Right renal pelvis (tissue), 4 donors: Measurements from ENCODE around the gene TTC14. TPM values are rescaled to one million over a fixed set of nuclear protein-coding genes. Genes with fewer than 3 reads are reported as not detected.
"Not testable (repeated sequence)": the region's sequence is repeated elsewhere in the genome, so short reads cannot be mapped to it uniquely, and the experiment has no call there.

ENCODE experiments used
- DNase-seq, 4 donors: peaks; one replicate each; pipeline ENCODE4 v3.0.0-alpha.2; 2013; ENCODE audit warnings: low read depth in 4 of 4, low spot score in 3 of 4, missing footprints in 1 of 4
- polyA plus RNA-seq, 4 donors: library from polyadenylated mRNA; unstranded; fragments of 120-200 nt; gene quantifications; one replicate each; pipeline ENCODE4 v1.2.1, GENCODE V29; 2013; ENCODE audit not compliant: insufficient read length in 4 of 4

The TTC14 gene, protein sequence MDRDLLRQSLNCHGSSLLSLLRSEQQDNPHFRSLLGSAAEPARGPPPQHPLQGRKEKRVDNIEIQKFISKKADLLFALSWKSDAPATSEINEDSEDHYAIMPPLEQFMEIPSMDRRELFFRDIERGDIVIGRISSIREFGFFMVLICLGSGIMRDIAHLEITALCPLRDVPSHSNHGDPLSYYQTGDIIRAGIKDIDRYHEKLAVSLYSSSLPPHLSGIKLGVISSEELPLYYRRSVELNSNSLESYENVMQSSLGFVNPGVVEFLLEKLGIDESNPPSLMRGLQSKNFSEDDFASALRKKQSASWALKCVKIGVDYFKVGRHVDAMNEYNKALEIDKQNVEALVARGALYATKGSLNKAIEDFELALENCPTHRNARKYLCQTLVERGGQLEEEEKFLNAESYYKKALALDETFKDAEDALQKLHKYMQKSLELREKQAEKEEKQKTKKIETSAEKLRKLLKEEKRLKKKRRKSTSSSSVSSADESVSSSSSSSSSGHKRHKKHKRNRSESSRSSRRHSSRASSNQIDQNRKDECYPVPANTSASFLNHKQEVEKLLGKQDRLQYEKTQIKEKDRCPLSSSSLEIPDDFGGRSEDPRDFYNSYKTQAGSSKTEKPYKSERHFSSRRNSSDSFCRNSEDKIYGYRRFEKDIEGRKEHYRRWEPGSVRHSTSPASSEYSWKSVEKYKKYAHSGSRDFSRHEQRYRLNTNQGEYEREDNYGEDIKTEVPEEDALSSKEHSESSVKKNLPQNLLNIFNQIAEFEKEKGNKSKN
- 100 to 1,000 TPM; 114 to 121 (median 118) TPM for polyA plus RNA-seq

DNA sequence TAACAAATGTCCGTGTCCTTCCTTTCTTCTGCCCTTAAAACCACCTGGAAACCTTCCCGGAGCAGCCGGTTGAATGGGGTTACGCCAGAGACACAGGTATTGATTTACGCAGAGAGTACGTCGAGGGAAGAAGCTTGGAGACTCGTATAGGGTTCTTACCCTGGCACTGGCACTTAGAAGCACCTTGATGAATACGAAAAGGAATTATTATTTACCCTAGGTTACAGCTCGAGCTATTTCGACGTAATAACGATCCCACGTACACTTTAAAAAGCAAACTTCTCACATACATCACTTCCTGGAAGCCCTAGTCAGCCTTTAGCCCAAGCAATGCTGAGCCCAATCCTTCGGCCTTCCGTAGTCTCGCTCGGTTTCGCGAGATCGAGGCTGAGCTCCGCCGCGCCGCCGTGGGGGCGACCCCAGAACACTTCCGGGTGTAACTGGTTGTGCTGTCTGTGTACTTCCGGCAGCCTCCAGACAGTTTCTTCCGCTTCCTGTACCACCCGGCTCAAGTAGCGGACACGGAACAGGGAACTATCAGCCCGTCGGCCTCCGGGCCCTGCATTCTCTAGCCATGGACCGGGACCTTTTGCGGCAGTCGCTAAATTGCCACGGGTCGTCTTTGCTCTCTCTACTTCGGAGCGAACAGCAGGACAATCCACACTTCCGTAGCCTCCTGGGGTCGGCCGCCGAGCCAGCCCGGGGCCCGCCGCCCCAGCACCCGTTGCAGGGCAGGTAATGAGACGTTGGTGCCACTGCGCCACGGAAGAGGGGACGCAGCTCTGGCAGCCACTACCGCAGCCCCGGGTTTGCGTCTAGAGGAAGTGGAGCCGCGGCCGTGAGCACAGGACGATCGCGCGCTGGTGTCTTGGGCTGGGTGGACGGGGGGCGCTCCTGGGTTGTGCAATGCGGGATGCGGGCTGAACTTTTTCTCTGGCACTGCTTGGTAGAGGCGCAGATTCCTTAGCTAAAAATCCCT lies at the start of gene TTC14:
TSS of gene TTC14 (plus strand) at position 476 of the 979 bp plus-strand sequence. CDS start at position 575, 99 bp downstream.
- DNase-seq = peak; percentile 74 to 82 (median 80)

- no peak for DNase-seq
These were observed 38.6 kb upstream of the TTC14 start for GRCh38 chr3:180563406-180563805.

- no peak for DNase-seq
These were observed 37.3 kb upstream of the TTC14 start for GRCh38 chr3:180564676-180565075.

GRCh38 chr3:180570238-180570637 lies 31.7 kb upstream of the TTC14 start:
- no peak for DNase-seq

DNA sequence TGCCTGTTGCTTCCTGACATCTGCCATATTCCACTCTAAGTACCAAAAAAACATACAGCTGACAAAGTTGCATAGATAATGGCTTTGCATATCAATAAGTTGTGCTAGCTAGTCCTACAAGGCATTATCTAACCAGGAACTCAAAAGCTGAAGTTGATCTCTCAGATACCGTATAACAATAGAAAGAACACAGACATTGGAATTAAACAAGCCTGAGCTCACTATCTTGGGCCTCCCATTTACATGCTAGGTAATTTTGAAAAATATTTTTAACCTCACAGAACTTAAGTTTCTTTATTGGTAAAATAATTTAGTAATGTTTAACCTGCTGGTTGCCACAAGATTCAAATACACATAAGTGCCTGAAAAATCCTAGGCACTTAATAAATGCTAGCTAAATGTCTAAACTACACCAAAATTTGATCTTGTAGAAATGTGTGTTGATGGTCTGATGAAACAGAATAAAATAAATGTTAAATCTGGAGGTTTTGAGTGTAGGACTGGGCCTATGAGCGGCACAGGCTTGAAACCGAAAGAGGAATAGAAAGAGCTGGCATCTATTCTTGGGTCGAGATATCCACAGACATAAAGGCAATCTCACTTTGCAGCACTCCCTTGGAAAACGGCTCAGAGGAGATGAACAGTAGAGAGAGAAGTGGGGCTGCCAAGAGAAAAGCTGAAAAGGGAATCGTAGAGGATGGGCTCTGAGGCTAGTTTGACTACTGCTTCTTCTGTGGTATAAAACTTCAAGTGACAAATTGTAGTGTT lies 29.9 kb upstream of the TTC14 start:
- DNase-seq = no peak

GRCh38 chr3:180575571-180575970 lies 26.4 kb upstream of the TTC14 start:
- DNase-seq = no peak

- DNase-seq = no peak
These were observed 21.0 kb upstream of the TTC14 start for GRCh38 chr3:180580934-180581333.

GRCh38 chr3:180590396-180590795 lies 11.6 kb upstream of the TTC14 start:
- no peak for DNase-seq

- DNase-seq = not testable (repeated sequence)
These were observed 8.3 kb upstream of the TTC14 start for GRCh38 chr3:180593631-180594030.

GRCh38 chr3:180594631-180595558 lies 7.1 kb upstream of the TTC14 start:
- no peak for DNase-seq

DNA sequence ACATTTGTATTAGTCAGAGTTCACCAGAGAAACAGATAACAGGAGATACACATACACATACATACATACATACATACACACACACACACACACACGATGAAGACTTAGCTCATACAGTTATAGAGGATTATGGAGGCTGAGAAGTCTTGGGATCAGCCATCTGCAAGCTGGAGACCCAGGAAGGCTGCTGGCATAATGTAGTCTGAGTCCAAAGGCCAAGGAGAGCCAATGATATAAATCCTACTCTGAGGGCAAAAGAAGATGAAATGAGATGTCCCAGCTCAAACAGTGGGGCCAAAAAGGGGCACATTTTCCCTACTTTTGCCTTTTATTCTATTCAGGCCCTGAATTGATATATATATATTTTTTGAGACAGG lies 6.4 kb upstream of the TTC14 start:
- DNase-seq = no peak

DNA sequence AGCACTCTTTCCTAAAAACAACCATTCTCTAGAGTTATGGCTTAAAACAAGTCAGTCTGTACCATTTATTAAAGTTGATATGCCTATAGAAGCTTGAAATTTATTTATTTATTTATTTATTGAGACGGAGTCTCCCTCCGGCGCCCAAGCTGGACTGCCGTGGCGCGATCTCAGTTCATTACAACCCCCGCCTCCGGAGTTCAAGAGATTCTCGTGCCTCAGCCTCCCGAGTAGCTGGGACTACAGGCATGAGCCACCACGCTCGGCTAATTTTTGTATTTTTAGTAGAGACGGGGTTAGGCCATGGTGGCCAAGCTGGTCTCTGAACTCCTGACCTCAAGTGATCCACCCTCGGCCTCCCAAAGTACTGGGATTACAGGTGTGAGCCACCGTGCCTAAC lies 1.5 kb upstream of the TTC14 start:
- DNase-seq = no peak

GRCh38 chr3:180611006-180611405 lies 9.0 kb downstream of the TTC14 start:
- no peak for DNase-seq

DNA sequence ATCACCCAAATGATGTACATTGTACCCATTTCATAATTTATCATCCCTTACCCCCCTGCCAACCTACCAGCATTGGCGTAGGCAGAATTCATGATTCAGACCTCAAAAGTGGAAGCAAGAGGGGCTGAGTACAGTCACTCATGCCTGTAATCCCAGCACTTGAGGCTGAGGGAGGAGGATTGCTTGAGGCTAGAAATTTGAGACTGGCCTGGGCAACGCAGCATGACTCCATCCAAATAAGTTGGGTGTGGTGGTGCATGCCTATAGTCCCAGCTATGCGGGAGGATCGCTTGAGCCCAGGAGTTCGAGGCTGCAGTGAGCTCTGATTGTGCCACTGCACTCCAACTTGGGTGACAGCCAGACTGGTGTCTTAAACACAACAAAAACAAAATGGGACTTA lies 10.4 kb downstream of the TTC14 start:
- DNase-seq = no peak

DNA sequence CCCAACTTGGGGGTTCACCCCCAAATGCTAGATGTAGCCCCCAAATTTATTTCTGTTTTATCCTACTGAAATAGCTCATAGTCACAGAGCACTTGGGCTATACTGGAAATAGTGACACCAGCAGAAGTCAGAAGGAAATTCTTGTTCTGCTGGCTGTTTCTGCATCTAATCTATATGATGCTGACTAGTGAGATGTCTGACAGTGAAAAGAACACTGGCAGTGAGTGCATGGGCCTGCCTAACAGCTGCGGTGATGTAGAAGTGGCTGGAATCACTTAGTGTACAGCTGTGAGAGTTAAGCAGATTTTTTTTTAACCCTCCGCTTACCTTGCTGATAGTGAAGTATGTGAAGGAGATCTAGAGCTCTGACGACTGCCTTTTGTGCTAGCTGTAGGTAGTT lies 14.0 kb downstream of the TTC14 start:
- DNase-seq = no peak

- no peak for DNase-seq
These were observed 15.1 kb downstream of the TTC14 start for GRCh38 chr3:180617049-180617448.

DNA sequence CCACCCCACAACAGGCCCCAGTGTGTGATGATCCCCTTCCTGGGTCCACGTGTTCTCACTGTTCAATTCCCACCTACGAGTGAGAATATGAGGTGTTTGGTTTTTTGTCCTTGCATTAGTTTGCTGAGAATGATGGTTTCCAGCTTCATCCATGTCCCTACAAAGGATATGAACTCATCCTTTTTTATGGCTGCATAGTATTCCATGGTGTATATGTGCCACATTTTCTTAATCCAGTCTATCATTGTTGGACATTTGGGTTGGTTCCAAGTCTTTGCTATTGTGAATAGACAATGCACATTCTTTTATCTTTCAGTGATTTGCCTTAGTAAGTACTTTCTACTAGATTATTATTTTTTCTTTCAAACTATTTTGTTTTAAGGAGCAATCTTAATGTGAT lies 16.6 kb downstream of the TTC14 start:
- not testable (repeated sequence) for DNase-seq

- no peak for DNase-seq
These were observed 17.8 kb downstream of the TTC14 start for GRCh38 chr3:180619723-180620122.

DNA sequence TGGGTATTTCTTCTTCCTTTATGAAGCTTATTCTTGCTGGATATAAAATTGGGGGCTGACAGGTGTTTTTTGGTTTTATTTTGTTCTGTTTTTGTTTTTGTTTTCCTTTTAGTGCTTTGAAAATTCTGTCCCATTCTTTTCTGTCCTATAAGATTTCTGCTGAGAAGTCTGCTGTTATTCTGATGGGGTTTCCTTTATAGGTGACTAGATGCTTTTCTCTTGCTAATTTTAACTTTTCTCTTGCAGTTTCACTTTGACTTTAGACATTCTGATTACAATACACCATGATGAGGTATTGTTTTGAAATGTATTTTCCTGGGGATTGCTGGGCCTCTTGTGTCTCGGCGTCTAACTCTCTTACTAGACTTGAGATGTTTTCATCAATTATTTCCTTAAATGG lies 22.8 kb downstream of the TTC14 start:
- DNase-seq = no peak
